Pancreas (tissue), 10 donors: ENCODE measurements around the gene MYBPC2. TPM values are rescaled to one million over a fixed set of nuclear protein-coding genes. Genes with fewer than 3 reads are reported as not detected.
"Not testable (repeated sequence)": the region's sequence is repeated elsewhere in the genome, so short reads cannot be mapped to it uniquely, and the experiment has no call there.

Experiments
- ATAC-seq, 4 donors: fragments of 200-7000 bp; cut with Tn5 transposase; one replicate each; pipeline versions ENCODE4 v1.8.0 to v1.9.1; 2020; ENCODE audit warnings: mild to moderate bottlenecking in 4 of 4, moderate library complexity in 4 of 4
- DNase-seq, 6 donors: peaks; one replicate each; pipeline ENCODE4 v3.0.0-alpha.2; 2020
- FAIRE-seq: peaks from 2 replicates; lab custom pipeline; 2012; peaks lifted over from hg19 to GRCh38; lab: Jason Lieb, UNC
- H3K27ac ChIP-seq, 4 donors: fragments of 200-600 bp; sonication (generic); 1 replicate in 3 of 4; 2 replicates in 1 of 4; pipeline versions ENCODE4 v1.5.0 to v1.8.0; 2020
- H3K27me3 ChIP-seq, 4 donors: fragments of 200-600 bp; one replicate each; pipeline ENCODE4 v1.8.0; 2021
- H3K36me3 ChIP-seq, 3 donors: fragments of 200-600 bp; sonication (generic) in 1 of 3; one replicate each; pipeline versions ENCODE4 v1.5.0 to v1.8.0; 2020 to 2021
- H3K4me1 ChIP-seq, 3 donors: fragments of 200-600 bp; one replicate each; pipeline ENCODE4 v1.8.0; 2021
- H3K4me3 ChIP-seq, 4 donors: fragments of 200-600 bp; sonication (generic) in 2 of 4; one replicate each; pipeline versions ENCODE4 v1.5.0 to v1.8.0; 2020 to 2021
- H3K9me3 ChIP-seq, 4 donors: fragments of 200-600 bp; one replicate each; pipeline ENCODE4 v1.8.0; 2021
- WGBS, 2 donors: extraction: QIAGEN DNeasy Blood & Tissue Kit; methylation state at CpG; one replicate each; pipeline ENCODE4 v1.1.7; 2013; 5-methylcytosine and 5-hydroxymethylcytosine counted together
- intact Hi-C, 3 donors: fragments of 100-400 bp; cut with DNase I; formaldehyde crosslinking; loops; one replicate each; pipeline versions ENCODE4 v1.11.1 to v1.14.2; 2022
- polyA plus RNA-seq, 2 donors: library from polyadenylated mRNA; stranded (reverse); fragments of 200-250 nt; gene quantifications; one replicate each; pipeline ENCODE4 v1.2.3, GENCODE V29; 2013
- total RNA-seq, 6 donors: library from RNA; stranded (reverse); fragmentation: NEBNext Ultra II Directional in 4 of 6; extraction: Animal tissue kit (Norgen Biotek cat#: 25700) in 4 of 6; gene quantifications; one replicate each; pipeline versions ENCODE4 v1.2.1 to v1.2.4, GENCODE V29; 2021 to 2023
- TF ChIP-seq, protein P1 (sequence below), 4 donors: fragments of 200-600 bp; sonication (generic) in 3 of 4; IDR thresholded peaks; one replicate each; pipeline versions ENCODE4 v1.5.0 to v1.8.0; 2021; ENCODE audit warnings: antibody characterized with exemption in 4 of 4
- donor health status: healthy with polysubstance abuse.
- donor health status: DM: no; HTN: no; CAD: no; lungs with moderate emphysema.
- donor health status: DM: no; HTN: no; CAD: no.
- donor health status: control.
- donor health status: control.
- donor health status: Bipolar disorder and iron deficiency.
- donor health status: DM: yes; HTN: yes; CAD: no.
- donor health status: DM: no; HTN: no; CAD: no.
- donor health status: DM: no; HTN: no; CAD: no.
- donor health status: DM: yes; HTN: yes; CAD: no.

The MYBPC2 gene
- total and polyA plus RNA-seq, 8 donors, result 0.02 to 1.7 (median 1.5) TPM; not detected in 5

DNA sequence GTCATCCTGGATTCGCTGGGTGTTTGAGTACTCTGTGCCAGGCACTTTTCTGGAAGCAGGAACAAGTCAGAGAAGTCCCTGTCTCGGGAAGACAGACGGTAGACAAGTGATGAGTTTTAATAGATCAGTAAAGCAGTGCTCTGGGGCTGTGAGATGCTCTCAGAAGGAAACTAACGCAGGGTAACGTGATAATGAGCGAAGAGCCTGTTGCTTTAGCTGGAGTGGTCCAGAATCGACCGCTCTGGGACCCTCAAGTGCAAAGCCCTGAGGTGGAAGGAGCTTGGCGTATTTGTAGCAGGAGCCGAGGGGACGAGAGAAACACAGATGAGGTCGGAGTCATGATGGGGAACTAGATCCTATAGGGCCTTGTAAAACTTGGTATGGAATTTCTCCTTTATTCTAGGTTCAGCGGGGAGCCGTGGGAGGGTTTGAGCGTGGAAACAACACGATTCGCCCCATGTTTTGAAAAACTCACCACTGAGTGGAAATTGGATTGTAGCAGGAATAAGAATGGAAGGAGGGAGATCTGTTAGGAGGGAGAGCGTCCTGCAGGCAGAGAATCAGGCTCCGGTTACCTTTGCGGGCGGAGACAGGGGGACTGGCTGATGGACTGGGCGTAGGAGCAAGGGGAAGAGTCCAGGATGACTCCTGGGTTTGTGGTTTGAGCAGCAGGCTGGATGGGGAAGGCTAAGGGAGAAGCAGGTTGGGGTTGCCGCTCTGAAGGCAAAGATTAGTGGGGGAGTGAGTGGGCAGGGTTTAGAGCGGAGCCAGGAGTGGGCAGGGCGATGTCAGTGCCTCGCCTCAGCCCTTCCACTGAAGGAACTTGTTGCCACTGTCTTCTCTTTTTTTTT lies 47.8 kb upstream of the MYBPC2 start:
- Histone ChIP-seq H3K9me3 (no peaks in the 10 kb centered on the region), H3K27me3 (no peaks in the 10 kb centered on the region), H3K4me1 (peaks cover 0 to 8% (median 0%) of the 10 kb centered on the region in 3 donors), H3K36me3 (peaks cover 0 to 25% (median 4%) of the 10 kb centered on the region in 3 donors), H3K4me3 (peak overlapping the region; percentile 24 to 71 (median 44)), H3K27ac (peak overlapping the region in 2 of 4 donors; percentile 70 to 77)
- DNase-seq, result peak in 1 of 6 donors; percentile 25
- FAIRE-seq, result no peak
- WGBS, 2 donors, result 16 to 18% methylated on average over 26 of the region's 26 CpGs
- TF ChIP-seq, protein P1, sequence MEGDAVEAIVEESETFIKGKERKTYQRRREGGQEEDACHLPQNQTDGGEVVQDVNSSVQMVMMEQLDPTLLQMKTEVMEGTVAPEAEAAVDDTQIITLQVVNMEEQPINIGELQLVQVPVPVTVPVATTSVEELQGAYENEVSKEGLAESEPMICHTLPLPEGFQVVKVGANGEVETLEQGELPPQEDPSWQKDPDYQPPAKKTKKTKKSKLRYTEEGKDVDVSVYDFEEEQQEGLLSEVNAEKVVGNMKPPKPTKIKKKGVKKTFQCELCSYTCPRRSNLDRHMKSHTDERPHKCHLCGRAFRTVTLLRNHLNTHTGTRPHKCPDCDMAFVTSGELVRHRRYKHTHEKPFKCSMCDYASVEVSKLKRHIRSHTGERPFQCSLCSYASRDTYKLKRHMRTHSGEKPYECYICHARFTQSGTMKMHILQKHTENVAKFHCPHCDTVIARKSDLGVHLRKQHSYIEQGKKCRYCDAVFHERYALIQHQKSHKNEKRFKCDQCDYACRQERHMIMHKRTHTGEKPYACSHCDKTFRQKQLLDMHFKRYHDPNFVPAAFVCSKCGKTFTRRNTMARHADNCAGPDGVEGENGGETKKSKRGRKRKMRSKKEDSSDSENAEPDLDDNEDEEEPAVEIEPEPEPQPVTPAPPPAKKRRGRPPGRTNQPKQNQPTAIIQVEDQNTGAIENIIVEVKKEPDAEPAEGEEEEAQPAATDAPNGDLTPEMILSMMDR (IDR thresholded peaks at IDR 0.05), result no peak
- intact Hi-C loops, result no loop called here
- no peak for ATAC-seq

DNA sequence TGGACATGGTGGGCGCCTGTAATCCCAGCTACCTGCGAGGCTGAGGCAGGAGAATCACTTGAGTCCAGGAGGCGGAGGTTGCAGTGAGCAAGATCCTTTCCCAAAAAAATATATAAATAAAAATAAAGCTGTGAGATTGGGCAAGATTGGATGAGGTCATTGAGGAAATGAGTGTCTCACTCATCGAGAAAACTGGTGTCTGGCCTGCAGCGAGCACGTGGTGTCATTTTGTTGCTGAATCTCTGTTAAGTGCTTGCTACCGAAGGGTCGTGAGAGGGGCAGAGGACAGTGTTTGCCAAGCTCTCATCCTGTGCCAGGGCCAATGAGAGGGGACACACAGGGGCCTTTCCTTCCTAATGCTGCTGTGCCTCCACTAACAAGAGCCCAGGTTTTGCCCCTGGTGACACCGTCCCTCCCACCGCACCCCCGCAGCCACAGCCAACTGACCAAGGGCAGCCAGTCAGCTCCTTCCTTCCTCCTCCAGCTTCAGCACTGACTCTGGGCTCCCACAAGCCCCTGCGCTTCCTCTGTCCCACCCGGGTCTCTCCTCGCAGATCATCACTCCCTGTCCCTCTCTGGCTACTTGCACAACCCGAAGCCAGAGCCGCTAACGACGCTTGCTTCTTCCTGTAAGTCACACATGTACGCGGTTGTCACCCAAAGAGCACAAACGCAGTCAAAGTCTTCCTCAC lies 45.4 kb upstream of the MYBPC2 start:
- Histone ChIP-seq H3K27me3 (no peaks in the 10 kb centered on the region), H3K4me3 (no peak overlapping the region), H3K9me3 (no peaks in the 10 kb centered on the region), H3K27ac (no peak overlapping the region), H3K4me1 (peaks cover 0 to 8% (median 0%) of the 10 kb centered on the region in 3 donors), H3K36me3 (peaks cover 0 to 3% (median 0%) of the 10 kb centered on the region in 3 donors)
- ATAC-seq (no peak), DNase-seq (peak in 1 of 6 donors; percentile 49), FAIRE-seq (no peak)
- TF ChIP-seq, protein P1 (IDR thresholded peaks at IDR 0.05), result no peak
- WGBS, 2 donors, result 88% methylated on average over 21 of the region's 21 CpGs
- intact Hi-C loops, result no loop called here

DNA sequence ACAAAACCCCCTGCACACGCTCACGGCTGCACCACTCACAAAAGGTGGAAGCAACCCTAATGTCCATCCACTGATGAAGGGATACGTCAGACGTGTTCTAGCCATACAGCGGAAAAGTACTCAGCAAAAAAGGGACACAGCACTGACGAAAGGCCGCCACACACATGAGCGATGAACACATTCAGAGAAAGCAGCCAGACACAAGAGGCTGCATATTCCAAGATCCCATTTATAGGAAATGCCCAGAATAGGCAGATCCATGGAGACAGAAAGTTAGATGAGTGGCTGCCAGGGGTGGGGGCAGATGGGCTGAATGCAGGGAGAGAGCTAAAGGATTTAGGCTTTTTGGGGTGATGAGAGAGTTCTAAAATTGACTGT lies 44.8 kb upstream of the MYBPC2 start:
- H3K27ac ChIP-seq, result no peak overlapping the region
- intact Hi-C loops, result no loop called here
- no peaks in the 10 kb centered on the region for H3K9me3 ChIP-seq
- 94% methylated on average over 8 of the region's 8 CpGs for WGBS, 2 donors
- DNase-seq, result no peak
- FAIRE-seq, result no peak
- peaks cover 0 to 8% (median 0%) of the 10 kb centered on the region in 3 donors for H3K4me1 ChIP-seq
- TF ChIP-seq, protein P1 (IDR thresholded peaks at IDR 0.05), result no peak
- ATAC-seq, result no peak
- H3K27me3 ChIP-seq, result no peaks in the 10 kb centered on the region
- H3K4me3 ChIP-seq, result no peak overlapping the region
- no peaks in the 10 kb centered on the region for H3K36me3 ChIP-seq

DNA sequence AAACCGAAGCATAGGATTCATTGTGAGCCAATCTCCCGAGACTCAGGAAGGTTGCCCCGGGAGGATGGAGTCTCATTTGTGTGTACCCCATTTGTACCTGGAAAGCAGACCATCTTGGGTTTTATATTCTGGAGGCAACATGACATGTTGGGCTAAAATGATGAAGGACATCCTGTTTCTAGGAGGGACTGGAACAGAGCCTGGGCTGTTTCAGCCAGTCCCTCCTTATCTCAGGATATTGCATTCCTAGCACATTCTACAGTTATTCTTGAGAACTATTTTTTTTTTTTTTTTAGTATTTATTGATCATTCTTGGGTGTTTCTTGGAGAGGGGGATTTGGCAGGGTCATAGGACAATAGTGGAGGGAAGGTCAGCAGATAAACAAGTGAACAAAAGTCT lies 42.4 kb upstream of the MYBPC2 start:
- ATAC-seq, H3K9me3 ChIP-seq, H3K27ac ChIP-seq: not testable (repeated sequence)

DNA sequence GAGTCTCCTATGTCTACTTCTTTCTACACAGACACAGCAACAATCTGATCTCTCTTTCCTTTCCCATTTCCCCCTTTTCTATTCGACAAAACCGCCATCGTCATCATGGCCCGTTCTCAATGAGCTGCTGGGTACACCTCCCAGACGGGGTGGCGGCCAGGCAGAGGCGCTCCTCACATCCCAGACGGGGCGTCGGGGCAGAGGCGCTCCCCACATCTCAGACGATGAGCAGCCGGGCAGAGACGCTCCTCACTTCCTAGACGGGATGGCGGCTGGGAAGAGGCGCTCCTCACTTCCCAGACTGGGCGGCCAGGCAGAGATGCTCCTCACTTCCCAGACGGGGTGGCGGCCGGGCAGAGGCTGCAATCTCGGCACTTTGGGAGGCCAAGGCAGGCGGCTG lies 41.7 kb upstream of the MYBPC2 start:
- not testable (repeated sequence) for DNase-seq

More for the DNA sequence above, 42.4 kb upstream of the MYBPC2 start:
- intact Hi-C loops, FAIRE-seq, DNase-seq, H3K4me3 ChIP-seq, H3K27me3 ChIP-seq, H3K36me3 ChIP-seq, H3K4me1 ChIP-seq: not testable (repeated sequence)
- 93 to 98% methylated on average over 3 of the region's 3 CpGs for WGBS, 2 donors

More for the DNA sequence above, 41.7 kb upstream of the MYBPC2 start:
- H3K36me3 ChIP-seq, H3K27ac ChIP-seq, H3K4me1 ChIP-seq, FAIRE-seq, H3K27me3 ChIP-seq, intact Hi-C loops, ATAC-seq, H3K4me3 ChIP-seq, H3K9me3 ChIP-seq: not testable (repeated sequence)
- 94 to 95% methylated on average over 20 to 22 of the region's 23 CpGs for WGBS, 2 donors
